Measurements from ENCODE around the gene OR4D1. TPM values are rescaled to one million over a fixed set of nuclear protein-coding genes. Genes with fewer than 3 reads are reported as not detected.
"Not testable (repeated sequence)": the region's sequence is repeated elsewhere in the genome, so short reads cannot be mapped to it uniquely, and the experiment has no call there.

Gene OR4D1
- 0.98 TPM for polyA plus RNA-seq (2013)

- ChIA-PET CTCF (no interaction called here), POLR2A (interaction anchor here (0.6 kb wide), 1 partner anchor 13 kb away, joined by 3 read pairs; no protein-coding TSS in a partner anchor)
- Histone ChIP-seq H3K4me1 (ENCODE audit: control extremely low read depth in 1 of 4, control insufficient read depth in 4 of 4, insufficient read depth in 4 of 4, low read length in 3 of 4) (peaks cover 1 to 10% (median 7%) of the 10 kb centered on the region in 4 experiments), H3K4me3 (ENCODE audit: control insufficient read depth in 1 of 7, extremely low read depth in 1 of 7, insufficient read depth in 4 of 7, low read depth in 2 of 7, low read length in 6 of 7) (no peak within 1 kb of the TSS), H3K36me3 (ENCODE audit: control insufficient read depth in 4 of 4, insufficient read depth in 4 of 4, low read length in 3 of 4) (no peaks in the 10 kb centered on the region), H3K27me3 (replicated peaks in 2 of 5; ENCODE audit: control insufficient read depth in 4 of 5, insufficient read depth in 5 of 5, low read length in 4 of 5) (peaks cover 0 to 2% (median 0%) of the 10 kb centered on the region in 5 experiments), H3K27ac (ENCODE audit: insufficient read depth in 1 of 2, low read depth in 1 of 2, low read length in 2 of 2, poor library complexity in 1 of 2, severe bottlenecking in 2 of 2) (no peak within 1 kb of the TSS), H3K9me3 (ENCODE audit: control extremely low read depth in 1 of 5, control insufficient read depth in 4 of 5, insufficient read depth in 2 of 5, low read depth in 1 of 5, low read length in 4 of 5) (peaks cover 0 to 37% (median 12%) of the 10 kb centered on the region in 5 experiments)
- no peak for DNase-seq
- WGBS (ENCODE audit: insufficient coverage) = 100% methylated on average over 1 of the region's 1 CpG
Measured at GRCh38 chr17:58147930-58148434, at the start of gene OR4D1. TSS of gene OR4D1 (plus strand) at chr17:58148384. CDS start at chr17:58155154, 6,770 bp downstream.

- CTCF ChIA-PET = interaction anchor here (0.6 kb wide), 1 partner anchor 22 kb away, joined by 3 read pairs; no protein-coding TSS in a partner anchor
- Histone ChIP-seq H3K9me3 (ENCODE audit: control extremely low read depth in 1 of 5, control insufficient read depth in 4 of 5, insufficient read depth in 2 of 5, low read depth in 1 of 5, low read length in 4 of 5) (no peaks in the 10 kb centered on the region), H3K4me3 (ENCODE audit: control insufficient read depth in 1 of 7, extremely low read depth in 1 of 7, insufficient read depth in 4 of 7, low read depth in 2 of 7, low read length in 6 of 7) (no peak overlapping the region), H3K36me3 (ENCODE audit: control insufficient read depth in 4 of 4, insufficient read depth in 4 of 4, low read length in 3 of 4) (no peaks in the 10 kb centered on the region), H3K27ac (ENCODE audit: insufficient read depth in 1 of 2, low read depth in 1 of 2, low read length in 2 of 2, poor library complexity in 1 of 2, severe bottlenecking in 2 of 2) (no peak overlapping the region), H3K27me3 (replicated peaks in 2 of 5; ENCODE audit: control insufficient read depth in 4 of 5, insufficient read depth in 5 of 5, low read length in 4 of 5) (no peaks in the 10 kb centered on the region), H3K4me1 (ENCODE audit: control extremely low read depth in 1 of 4, control insufficient read depth in 4 of 4, insufficient read depth in 4 of 4, low read length in 3 of 4) (no peaks in the 10 kb centered on the region)
- POLR2A ChIA-PET = no interaction called here
- DNase-seq = no peak
Measured at GRCh38 chr17:58100506-58100905, 47.7 kb upstream of the OR4D1 start.

GRCh38 chr17:58101898-58102297 is 46.3 kb upstream of the OR4D1 start:
- H3K27me3 ChIP-seq (replicated peaks in 2 of 5; ENCODE audit: control insufficient read depth in 4 of 5, insufficient read depth in 5 of 5, low read length in 4 of 5); DNase-seq; H3K4me3 ChIP-seq (ENCODE audit: control insufficient read depth in 1 of 7, extremely low read depth in 1 of 7, insufficient read depth in 4 of 7, low read depth in 2 of 7, low read length in 6 of 7); H3K9me3 ChIP-seq (ENCODE audit: control extremely low read depth in 1 of 5, control insufficient read depth in 4 of 5, insufficient read depth in 2 of 5, low read depth in 1 of 5, low read length in 4 of 5); POLR2A ChIA-PET; H3K36me3 ChIP-seq (ENCODE audit: control insufficient read depth in 4 of 4, insufficient read depth in 4 of 4, low read length in 3 of 4); H3K27ac ChIP-seq (ENCODE audit: insufficient read depth in 1 of 2, low read depth in 1 of 2, low read length in 2 of 2, poor library complexity in 1 of 2, severe bottlenecking in 2 of 2); H3K4me1 ChIP-seq (ENCODE audit: control extremely low read depth in 1 of 4, control insufficient read depth in 4 of 4, insufficient read depth in 4 of 4, low read length in 3 of 4): not testable (repeated sequence)
- CTCF ChIA-PET = interaction anchor here (3.2 kb wide), 1 partner anchor 12 kb away, joined by 15 read pairs; no protein-coding TSS in a partner anchor

DNA sequence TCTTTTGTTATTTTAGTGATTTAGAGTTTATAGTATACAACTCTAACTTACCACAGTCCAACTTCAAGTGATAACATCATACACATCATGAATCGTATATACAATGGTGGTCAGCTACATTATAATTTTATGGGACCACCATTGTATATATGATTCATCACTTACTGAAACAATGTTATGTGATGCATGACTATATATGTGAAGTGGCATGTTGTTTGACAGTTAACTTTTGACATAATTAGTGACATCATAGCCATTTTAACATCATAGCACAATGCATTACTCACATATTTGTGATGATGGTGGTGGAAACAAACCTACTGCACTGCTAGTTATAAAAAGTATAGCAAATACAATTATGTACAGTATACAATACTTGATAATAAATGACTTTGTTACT is 43.1 kb upstream of the OR4D1 start:
- ChIA-PET POLR2A (no interaction called here), CTCF (no interaction called here)
- WGBS (ENCODE audit: insufficient coverage) = no CpG with 5 or more reads among the region's 1 CpG
- Histone ChIP-seq H3K36me3 (ENCODE audit: control insufficient read depth in 4 of 4, insufficient read depth in 4 of 4, low read length in 3 of 4) (no peaks in the 10 kb centered on the region), H3K4me3 (ENCODE audit: control insufficient read depth in 1 of 7, extremely low read depth in 1 of 7, insufficient read depth in 4 of 7, low read depth in 2 of 7, low read length in 6 of 7) (no peak overlapping the region), H3K27ac (ENCODE audit: insufficient read depth in 1 of 2, low read depth in 1 of 2, low read length in 2 of 2, poor library complexity in 1 of 2, severe bottlenecking in 2 of 2) (no peak overlapping the region), H3K4me1 (ENCODE audit: control extremely low read depth in 1 of 4, control insufficient read depth in 4 of 4, insufficient read depth in 4 of 4, low read length in 3 of 4) (no peaks in the 10 kb centered on the region), H3K9me3 (ENCODE audit: control extremely low read depth in 1 of 5, control insufficient read depth in 4 of 5, insufficient read depth in 2 of 5, low read depth in 1 of 5, low read length in 4 of 5) (no peaks in the 10 kb centered on the region), H3K27me3 (replicated peaks in 2 of 5; ENCODE audit: control insufficient read depth in 4 of 5, insufficient read depth in 5 of 5, low read length in 4 of 5) (no peaks in the 10 kb centered on the region)
- no peak for DNase-seq

GRCh38 chr17:58107306-58107705 is 40.9 kb upstream of the OR4D1 start:
- DNase-seq = no peak
- no peaks in the 10 kb centered on the region for H3K4me1 ChIP-seq (ENCODE audit: control extremely low read depth in 1 of 4, control insufficient read depth in 4 of 4, insufficient read depth in 4 of 4, low read length in 3 of 4)
- H3K4me3 ChIP-seq (ENCODE audit: control insufficient read depth in 1 of 7, extremely low read depth in 1 of 7, insufficient read depth in 4 of 7, low read depth in 2 of 7, low read length in 6 of 7) = no peak overlapping the region
- CTCF ChIA-PET = interaction anchor here (1.5 kb wide), 1 partner anchor 10 kb away, joined by 4 read pairs; no protein-coding TSS in a partner anchor
- no CpG with 5 or more reads among the region's 1 CpG for WGBS (ENCODE audit: insufficient coverage)
- H3K9me3 ChIP-seq (ENCODE audit: control extremely low read depth in 1 of 5, control insufficient read depth in 4 of 5, insufficient read depth in 2 of 5, low read depth in 1 of 5, low read length in 4 of 5) = no peaks in the 10 kb centered on the region
- H3K27ac ChIP-seq (ENCODE audit: insufficient read depth in 1 of 2, low read depth in 1 of 2, low read length in 2 of 2, poor library complexity in 1 of 2, severe bottlenecking in 2 of 2) = no peak overlapping the region
- no peaks in the 10 kb centered on the region for H3K27me3 ChIP-seq (replicated peaks in 2 of 5; ENCODE audit: control insufficient read depth in 4 of 5, insufficient read depth in 5 of 5, low read length in 4 of 5)
- H3K36me3 ChIP-seq (ENCODE audit: control insufficient read depth in 4 of 4, insufficient read depth in 4 of 4, low read length in 3 of 4) = no peaks in the 10 kb centered on the region
- POLR2A ChIA-PET = no interaction called here

- CTCF ChIA-PET = interaction anchor here (1.3 kb wide), 1 partner anchor 249 kb away, joined by 3 read pairs; no protein-coding TSS in a partner anchor
- Histone ChIP-seq H3K9me3 (ENCODE audit: control extremely low read depth in 1 of 5, control insufficient read depth in 4 of 5, insufficient read depth in 2 of 5, low read depth in 1 of 5, low read length in 4 of 5) (no peaks in the 10 kb centered on the region), H3K4me3 (ENCODE audit: control insufficient read depth in 1 of 7, extremely low read depth in 1 of 7, insufficient read depth in 4 of 7, low read depth in 2 of 7, low read length in 6 of 7) (no peak overlapping the region), H3K27ac (ENCODE audit: insufficient read depth in 1 of 2, low read depth in 1 of 2, low read length in 2 of 2, poor library complexity in 1 of 2, severe bottlenecking in 2 of 2) (no peak overlapping the region), H3K36me3 (ENCODE audit: control insufficient read depth in 4 of 4, insufficient read depth in 4 of 4, low read length in 3 of 4) (no peaks in the 10 kb centered on the region), H3K4me1 (ENCODE audit: control extremely low read depth in 1 of 4, control insufficient read depth in 4 of 4, insufficient read depth in 4 of 4, low read length in 3 of 4) (no peaks in the 10 kb centered on the region), H3K27me3 (replicated peaks in 2 of 5; ENCODE audit: control insufficient read depth in 4 of 5, insufficient read depth in 5 of 5, low read length in 4 of 5) (peaks cover 0 to 4% (median 0%) of the 10 kb centered on the region in 5 experiments)
- POLR2A ChIA-PET = no interaction called here
- no CpG with 5 or more reads among the region's 1 CpG for WGBS (ENCODE audit: insufficient coverage)
- DNase-seq = no peak
Measured at GRCh38 chr17:58109197-58109596, 39.0 kb upstream of the OR4D1 start.

DNA sequence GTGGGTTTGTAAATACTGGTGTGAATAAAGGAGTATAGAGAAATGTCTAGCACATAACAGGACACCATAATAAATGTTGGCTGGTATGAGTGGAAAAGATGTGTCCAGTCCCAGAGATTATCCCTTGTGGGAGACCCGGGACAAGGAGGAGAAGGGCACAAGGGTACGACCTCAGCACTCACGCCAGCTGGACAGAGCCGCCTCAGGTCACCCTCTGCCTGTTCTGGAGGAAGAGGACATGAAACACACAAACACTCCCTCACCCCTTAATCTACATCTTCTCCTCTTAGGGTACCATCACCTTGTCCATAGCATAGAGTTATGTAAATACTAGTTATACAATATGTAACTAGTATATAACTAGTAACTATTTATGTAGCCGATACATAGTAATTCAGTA is 38.2 kb upstream of the OR4D1 start:
- Histone ChIP-seq H3K27me3 (replicated peaks in 2 of 5; ENCODE audit: control insufficient read depth in 4 of 5, insufficient read depth in 5 of 5, low read length in 4 of 5) (peaks cover 0 to 10% (median 0%) of the 10 kb centered on the region in 5 experiments), H3K36me3 (ENCODE audit: control insufficient read depth in 4 of 4, insufficient read depth in 4 of 4, low read length in 3 of 4) (no peaks in the 10 kb centered on the region), H3K4me3 (ENCODE audit: control insufficient read depth in 1 of 7, extremely low read depth in 1 of 7, insufficient read depth in 4 of 7, low read depth in 2 of 7, low read length in 6 of 7) (no peak overlapping the region), H3K4me1 (ENCODE audit: control extremely low read depth in 1 of 4, control insufficient read depth in 4 of 4, insufficient read depth in 4 of 4, low read length in 3 of 4) (no peaks in the 10 kb centered on the region), H3K27ac (ENCODE audit: insufficient read depth in 1 of 2, low read depth in 1 of 2, low read length in 2 of 2, poor library complexity in 1 of 2, severe bottlenecking in 2 of 2) (no peak overlapping the region), H3K9me3 (ENCODE audit: control extremely low read depth in 1 of 5, control insufficient read depth in 4 of 5, insufficient read depth in 2 of 5, low read depth in 1 of 5, low read length in 4 of 5) (no peaks in the 10 kb centered on the region)
- DNase-seq = no peak
- ChIA-PET POLR2A (no interaction called here), CTCF (interaction anchor here (1.0 to 1.3 kb wide), 5 partner anchors 13 to 438 kb away, joined by 3 to 4 read pairs (median 3); no protein-coding TSS in a partner anchor)
- WGBS (ENCODE audit: insufficient coverage) = no CpG with 5 or more reads among the region's 5 CpGs
